Nephron (organoid): Measurements from ENCODE around the gene NAXE.
A peak's percentile ranks its signal among the peaks of the same experiment; 100 is the strongest.

ENCODE experiments used
- H3K27ac Mint-ChIP-seq, 3 experiments: 2 replicates each; pipeline ENCODE4 v1.8.0; 2020; ENCODE audit warnings: mixed read lengths in 3 of 3, mild to moderate bottlenecking in 2 of 3, moderate library complexity in 1 of 3
- H3K27me3 Mint-ChIP-seq: 2 replicates; pipeline ENCODE4 v1.8.0; 2021; ENCODE audit warnings: low read depth, mild to moderate bottlenecking, moderate library complexity, mixed read lengths
- H3K36me3 Mint-ChIP-seq: 2 replicates; pipeline ENCODE4 v1.8.0; 2020; ENCODE audit warnings: low read depth, mixed read lengths
- H3K4me1 Mint-ChIP-seq: 2 replicates; pipeline ENCODE4 v1.8.0; 2020; ENCODE audit warnings: mixed read lengths
- H3K4me3 Mint-ChIP-seq, 3 experiments: 2 replicates each; pipeline ENCODE4 v1.8.0; 2020; ENCODE audit warnings: mild to moderate bottlenecking in 3 of 3, mixed read lengths in 3 of 3, moderate library complexity in 2 of 3
- H3K9me3 Mint-ChIP-seq: 2 replicates; pipeline ENCODE4 v1.8.0; 2020; ENCODE audit warnings: mixed read lengths
- TF ChIP-seq, protein P1 (sequence below), 3 experiments: fragments of 200-600 bp; sonication (generic); IDR thresholded peaks; one replicate each; pipeline ENCODE4 v1.5.0; 2021; ENCODE audit warnings: antibody characterized with exemption in 3 of 3; ENCODE audit not compliant: unreplicated experiment in 3 of 3

The NAXE gene

DNA sequence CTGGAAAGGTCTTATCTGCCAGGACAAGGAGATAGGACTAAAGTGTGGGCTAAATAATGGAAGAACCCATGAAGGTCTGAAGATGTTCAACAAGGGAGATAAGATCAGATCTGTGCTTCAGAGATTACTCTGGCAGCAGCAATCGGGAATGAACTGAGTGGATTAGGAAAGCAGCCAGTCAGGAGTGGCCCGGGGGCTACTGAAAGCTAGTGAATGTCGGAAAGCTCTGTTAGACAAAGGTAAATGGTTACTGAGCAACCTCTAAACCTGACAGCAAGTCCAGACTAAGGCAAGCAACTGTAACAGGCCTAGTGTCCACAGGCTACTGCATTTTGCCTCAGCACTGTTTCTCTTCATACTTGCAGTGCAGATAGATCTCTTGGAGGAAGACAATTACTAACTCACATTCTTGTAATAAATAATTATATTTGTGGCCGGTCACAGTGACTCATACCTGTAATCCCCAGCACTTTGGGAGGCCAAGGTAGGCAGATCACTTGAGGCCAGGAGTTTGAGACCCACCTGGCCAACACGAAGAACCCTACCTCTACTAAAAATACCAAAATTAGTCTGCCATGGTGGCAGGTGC is 31.7 kb upstream of the NAXE start:
- Mint-ChIP-seq H3K4me3 (no peak overlapping the region), H3K4me1 (no peaks in the 10 kb centered on the region), H3K27ac (no peak overlapping the region), H3K36me3 (peaks cover 29% of the 10 kb centered on the region), H3K9me3 (no peaks in the 10 kb centered on the region), H3K27me3 (no peaks in the 10 kb centered on the region)
- TF ChIP-seq, protein P1, sequence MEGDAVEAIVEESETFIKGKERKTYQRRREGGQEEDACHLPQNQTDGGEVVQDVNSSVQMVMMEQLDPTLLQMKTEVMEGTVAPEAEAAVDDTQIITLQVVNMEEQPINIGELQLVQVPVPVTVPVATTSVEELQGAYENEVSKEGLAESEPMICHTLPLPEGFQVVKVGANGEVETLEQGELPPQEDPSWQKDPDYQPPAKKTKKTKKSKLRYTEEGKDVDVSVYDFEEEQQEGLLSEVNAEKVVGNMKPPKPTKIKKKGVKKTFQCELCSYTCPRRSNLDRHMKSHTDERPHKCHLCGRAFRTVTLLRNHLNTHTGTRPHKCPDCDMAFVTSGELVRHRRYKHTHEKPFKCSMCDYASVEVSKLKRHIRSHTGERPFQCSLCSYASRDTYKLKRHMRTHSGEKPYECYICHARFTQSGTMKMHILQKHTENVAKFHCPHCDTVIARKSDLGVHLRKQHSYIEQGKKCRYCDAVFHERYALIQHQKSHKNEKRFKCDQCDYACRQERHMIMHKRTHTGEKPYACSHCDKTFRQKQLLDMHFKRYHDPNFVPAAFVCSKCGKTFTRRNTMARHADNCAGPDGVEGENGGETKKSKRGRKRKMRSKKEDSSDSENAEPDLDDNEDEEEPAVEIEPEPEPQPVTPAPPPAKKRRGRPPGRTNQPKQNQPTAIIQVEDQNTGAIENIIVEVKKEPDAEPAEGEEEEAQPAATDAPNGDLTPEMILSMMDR (IDR thresholded peaks at IDR 0.05; ENCODE audit: unreplicated experiment in 3 of 3), result no peak

DNA sequence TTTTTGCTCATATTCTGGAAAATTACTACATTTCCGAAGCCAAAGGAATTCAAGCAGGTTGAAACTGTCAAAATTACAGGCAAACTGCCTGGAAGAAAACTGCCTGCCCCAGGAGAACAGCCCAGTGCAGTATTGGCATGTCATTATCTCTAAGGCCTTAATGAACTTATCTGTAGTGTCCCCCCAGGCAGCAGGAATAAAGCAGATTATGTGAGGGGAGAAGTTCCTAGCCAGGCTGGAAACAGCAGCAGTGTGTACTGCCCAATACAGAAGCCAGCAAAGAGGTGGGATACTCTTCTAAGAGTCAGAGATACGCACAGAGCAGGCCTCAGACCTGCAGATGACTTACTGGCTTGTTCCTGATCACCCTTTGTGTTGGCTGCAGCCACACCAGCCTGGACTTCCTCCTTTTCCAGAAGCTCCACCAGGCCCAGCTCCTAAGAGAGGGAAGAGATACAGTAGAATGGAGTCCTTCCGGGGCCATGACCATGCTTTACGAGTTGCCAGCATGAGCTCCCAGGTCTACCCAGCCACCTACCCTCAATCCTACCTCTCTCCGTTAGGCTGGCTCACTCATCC is 30.9 kb upstream of the NAXE start:
- H3K27ac Mint-ChIP-seq, result no peak overlapping the region
- H3K36me3 Mint-ChIP-seq, result peaks cover 24% of the 10 kb centered on the region

DNA sequence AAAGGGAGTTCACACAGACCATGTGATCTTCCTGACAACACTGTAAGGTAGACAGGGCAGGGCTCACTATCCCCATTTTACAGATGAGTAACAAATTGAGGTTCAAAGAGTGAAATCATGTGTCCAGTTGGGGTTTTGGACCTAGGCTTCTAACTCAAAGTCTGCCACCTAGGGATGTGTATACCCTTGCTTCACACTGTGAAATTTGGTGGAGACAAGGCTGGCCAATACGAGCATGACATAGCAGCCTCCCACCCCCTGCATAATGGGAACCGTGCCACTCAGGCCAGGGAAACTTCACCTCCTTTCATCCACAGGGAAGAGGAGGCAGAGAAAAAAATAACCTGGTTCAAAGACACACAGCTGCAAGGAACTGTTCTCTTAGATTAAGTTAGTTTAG is 26.1 kb upstream of the NAXE start:
- Mint-ChIP-seq H3K9me3 (no peaks in the 10 kb centered on the region), H3K27ac (no peak overlapping the region), H3K4me1 (no peaks in the 10 kb centered on the region), H3K4me3 (no peak overlapping the region), H3K27me3 (no peaks in the 10 kb centered on the region), H3K36me3 (peaks cover 24% of the 10 kb centered on the region)
- TF ChIP-seq, protein P1 (IDR thresholded peaks at IDR 0.05; ENCODE audit: unreplicated experiment in 3 of 3), result no peak

More for the DNA sequence above, 30.9 kb upstream of the NAXE start:
- TF ChIP-seq, protein P1 (IDR thresholded peaks at IDR 0.05; ENCODE audit: unreplicated experiment in 3 of 3), result no peak
- Mint-ChIP-seq H3K9me3 (no peaks in the 10 kb centered on the region), H3K27me3 (no peaks in the 10 kb centered on the region), H3K4me3 (no peak overlapping the region), H3K4me1 (no peaks in the 10 kb centered on the region)

DNA sequence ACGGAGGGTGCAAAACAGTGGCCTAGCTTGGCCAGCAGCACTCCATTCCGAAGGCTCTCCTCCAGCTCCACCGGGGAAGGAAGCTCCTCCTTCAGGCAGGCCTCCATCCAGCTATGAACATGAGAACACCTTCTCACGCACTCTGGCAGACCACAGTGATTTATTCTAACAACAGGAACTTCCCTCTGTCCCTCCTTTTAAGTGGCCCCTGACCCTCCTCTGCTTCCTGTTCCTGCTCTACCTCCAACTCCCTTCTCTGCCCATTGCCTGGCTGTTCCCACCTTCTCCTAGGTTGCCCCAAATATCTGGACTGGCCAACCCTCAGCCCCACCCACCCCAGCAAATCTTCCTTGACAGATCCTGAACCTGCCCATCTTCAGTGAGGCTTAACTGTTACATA is 25.1 kb upstream of the NAXE start:
- Mint-ChIP-seq H3K27me3 (peaks cover 3% of the 10 kb centered on the region), H3K4me3 (no peak overlapping the region), H3K36me3 (peaks cover 24% of the 10 kb centered on the region), H3K9me3 (no peaks in the 10 kb centered on the region), H3K4me1 (peaks cover 9% of the 10 kb centered on the region), H3K27ac (no peak overlapping the region)
- TF ChIP-seq, protein P1 (IDR thresholded peaks at IDR 0.05; ENCODE audit: unreplicated experiment in 3 of 3), result no peak

DNA sequence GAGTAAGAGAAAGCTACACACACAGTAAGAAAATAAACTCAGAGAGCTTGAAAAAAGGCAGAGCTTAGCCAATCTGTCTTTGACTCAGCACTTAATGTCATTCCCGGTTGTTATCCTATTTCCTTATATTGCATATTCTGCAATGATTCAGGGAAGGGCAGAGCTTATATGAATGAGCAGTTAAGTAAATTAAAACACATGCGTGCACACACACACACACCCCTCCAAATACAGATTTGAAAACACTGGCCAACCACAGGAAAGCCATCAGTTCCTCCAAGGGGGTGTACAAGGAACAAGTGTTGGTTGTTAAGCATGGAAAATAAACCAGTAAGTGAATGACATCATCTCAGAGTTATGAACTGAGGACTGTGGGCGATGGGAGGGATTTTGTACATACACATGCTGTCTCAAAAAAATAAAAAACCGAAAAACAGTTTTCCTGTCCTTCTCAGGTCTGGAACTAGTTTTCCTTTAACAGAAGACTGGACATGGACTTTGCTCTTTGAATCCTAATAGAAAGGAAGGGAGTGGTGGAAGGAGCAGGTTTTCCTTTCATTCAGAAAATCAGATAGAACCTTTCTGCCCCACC is 20.2 kb upstream of the NAXE start:
- Mint-ChIP-seq H3K27me3 (peaks cover 10% of the 10 kb centered on the region), H3K9me3 (no peaks in the 10 kb centered on the region)

More for the DNA sequence above, 20.2 kb upstream of the NAXE start:
- Mint-ChIP-seq H3K27ac (peak overlapping the region; percentile 33 to 86 (median 62)), H3K4me3 (peak overlapping the region; percentile 90 to 96 (median 94)), H3K4me1 (peaks cover 23% of the 10 kb centered on the region), H3K36me3 (peaks cover 9% of the 10 kb centered on the region)
- TF ChIP-seq, protein P1 (IDR thresholded peaks at IDR 0.05; ENCODE audit: unreplicated experiment in 3 of 3), result no peak
